Activated T-cell treated with anti-CD3 and anti-CD28 coated beads for 48 hours (primary cell): ENCODE data around the gene LHX8.
"Not testable (repeated sequence)": the region's sequence is repeated elsewhere in the genome, so short reads cannot be mapped to it uniquely, and the experiment has no call there.

Experiments
- DNase-seq: peaks from one replicate; pipeline ENCODE4 v3.0.0-alpha.2; 2020; ENCODE audit warnings: low read depth

The LHX8 gene

DNA sequence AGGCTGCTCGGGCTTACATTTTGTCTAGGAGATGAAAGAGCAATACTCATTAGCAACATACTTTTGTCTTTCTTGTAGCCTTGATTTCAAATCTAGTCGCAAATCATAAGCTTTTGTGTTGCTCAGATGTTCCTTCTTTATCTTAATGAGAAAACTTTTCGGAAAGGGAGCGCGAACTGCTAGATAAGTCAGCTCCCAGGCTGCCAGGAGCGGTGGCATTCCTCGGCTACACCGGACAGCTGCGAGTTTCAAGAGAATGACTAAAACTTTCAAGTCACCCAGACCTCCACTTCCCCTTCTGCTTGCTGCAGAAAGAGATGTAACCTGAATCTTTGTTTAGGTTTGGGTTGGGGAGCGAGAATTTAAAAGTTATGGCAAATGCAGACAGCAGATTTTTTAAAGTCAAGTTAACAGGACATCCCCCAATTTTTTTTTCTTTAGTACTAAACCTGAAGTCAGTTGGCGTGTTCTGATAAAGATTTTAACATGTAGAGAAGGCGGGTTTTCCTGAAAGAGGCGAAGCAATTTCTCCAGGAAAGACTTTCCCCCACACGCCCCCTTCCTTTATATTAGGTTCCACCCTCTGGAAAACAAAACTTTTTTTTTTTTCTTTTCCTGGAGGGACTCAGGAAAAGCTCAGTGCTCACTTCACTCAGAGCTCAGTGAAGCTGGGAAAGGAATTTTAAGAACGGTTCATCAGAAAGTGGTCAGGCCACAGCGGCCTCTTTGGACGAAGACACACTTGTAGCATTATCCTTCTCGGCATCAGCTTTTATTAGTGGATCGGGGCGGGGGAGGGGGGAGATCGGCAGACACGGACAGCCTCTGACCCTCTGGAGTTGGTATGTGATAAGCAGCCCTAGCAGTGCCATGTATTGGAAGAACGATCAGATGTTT lies at the start of gene LHX8:
TSS of gene LHX8 (plus strand) at position 639 of the 897 bp plus-strand sequence. CDS start 2,227 bp downstream, outside the sequence.
- DNase-seq = no peak

DNA sequence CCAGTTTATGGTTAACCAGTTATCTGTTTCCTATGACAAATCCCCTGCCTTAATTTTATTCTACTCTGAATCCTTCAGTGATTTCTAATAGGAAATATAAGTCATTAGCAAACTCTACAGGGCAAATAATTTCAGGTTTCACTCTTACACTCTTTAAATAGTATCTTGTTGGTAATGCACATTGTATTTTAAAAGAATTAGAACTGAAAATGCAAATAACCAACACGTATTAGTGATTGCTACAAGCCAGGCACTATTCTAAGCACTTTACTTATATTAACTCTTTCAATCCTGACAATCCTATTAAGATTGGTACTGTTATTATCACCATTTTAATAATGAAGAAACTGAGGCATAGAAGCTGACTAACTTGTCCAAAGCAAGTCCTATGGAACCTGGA lies 48.3 kb upstream of the LHX8 start:
- DNase-seq = no peak

DNA sequence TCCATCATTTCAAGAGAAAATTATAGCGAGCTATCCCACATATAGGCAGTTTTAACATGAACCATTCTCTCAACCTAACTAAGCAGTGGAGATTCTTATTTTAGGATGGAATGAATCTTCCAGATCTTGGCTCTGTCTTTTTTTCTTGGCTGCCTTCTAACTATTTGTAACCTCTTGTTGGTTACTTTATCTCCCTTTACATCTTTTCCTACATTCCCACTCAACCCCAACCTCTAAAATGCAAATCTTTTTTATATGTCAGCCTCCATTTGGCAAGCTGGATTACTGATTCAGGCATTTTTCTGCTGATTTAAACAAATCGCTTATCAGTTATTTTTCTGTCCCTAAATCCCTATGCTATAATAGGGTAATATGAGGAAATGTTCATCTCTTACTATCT lies 46.9 kb upstream of the LHX8 start:
- DNase-seq = no peak

DNA sequence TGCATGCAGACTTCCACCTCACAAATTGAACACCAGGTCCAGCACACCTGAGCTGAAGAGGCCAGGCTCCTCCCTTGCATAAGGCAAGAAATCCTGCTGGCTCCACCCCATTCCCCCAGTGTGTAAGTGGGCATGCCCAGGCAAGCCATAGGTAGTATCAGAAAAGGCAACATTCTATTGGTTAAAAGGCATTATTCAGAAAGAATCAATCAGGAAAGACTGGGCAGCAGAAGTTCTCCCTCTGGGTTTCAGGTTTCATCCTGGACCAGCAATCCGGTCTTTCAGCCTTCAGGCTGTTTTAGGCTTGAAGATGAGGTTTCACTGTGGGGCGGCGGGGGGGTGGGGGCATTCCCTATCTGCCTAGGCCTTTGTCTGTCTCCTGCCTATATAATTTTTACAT lies 42.0 kb upstream of the LHX8 start:
- no peak for DNase-seq

DNA sequence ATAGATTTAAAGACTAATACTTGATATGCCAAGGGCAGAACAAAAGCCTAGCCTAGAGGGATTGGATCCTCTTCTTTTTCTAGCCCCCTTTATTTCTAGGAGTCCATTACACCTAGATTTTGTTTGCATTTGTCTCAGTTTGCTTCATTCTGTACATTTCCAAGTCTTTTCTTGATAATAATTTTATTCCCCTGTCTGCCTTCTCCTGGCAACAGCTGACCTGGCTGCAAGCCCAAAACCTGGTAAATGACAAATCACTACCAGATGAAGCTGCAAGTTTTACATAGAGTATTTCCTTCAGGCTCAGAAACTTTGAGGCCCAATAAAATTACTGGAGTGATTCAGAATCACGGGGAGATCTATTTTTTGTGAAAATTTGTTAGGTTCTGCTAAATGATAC lies 36.5 kb upstream of the LHX8 start:
- DNase-seq = no peak

DNA sequence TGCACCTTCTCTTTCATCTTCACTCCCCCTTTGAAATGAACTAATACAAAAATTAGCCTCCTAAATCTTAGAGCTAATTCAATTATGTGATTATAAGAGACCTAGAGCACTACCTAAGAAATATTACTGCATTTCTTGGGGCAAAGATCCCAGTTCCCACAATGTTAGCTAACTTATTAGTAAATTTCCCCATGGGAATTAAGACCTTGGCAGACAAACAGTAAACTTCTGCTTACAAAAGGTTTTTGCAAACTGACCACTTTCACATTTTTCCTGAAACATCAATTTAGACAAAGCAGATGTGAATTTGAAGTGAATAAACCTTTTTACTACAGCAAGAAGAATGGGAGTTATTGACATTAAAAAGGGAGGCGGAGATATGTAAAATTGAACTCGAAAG lies 34.6 kb upstream of the LHX8 start:
- no peak for DNase-seq

DNA sequence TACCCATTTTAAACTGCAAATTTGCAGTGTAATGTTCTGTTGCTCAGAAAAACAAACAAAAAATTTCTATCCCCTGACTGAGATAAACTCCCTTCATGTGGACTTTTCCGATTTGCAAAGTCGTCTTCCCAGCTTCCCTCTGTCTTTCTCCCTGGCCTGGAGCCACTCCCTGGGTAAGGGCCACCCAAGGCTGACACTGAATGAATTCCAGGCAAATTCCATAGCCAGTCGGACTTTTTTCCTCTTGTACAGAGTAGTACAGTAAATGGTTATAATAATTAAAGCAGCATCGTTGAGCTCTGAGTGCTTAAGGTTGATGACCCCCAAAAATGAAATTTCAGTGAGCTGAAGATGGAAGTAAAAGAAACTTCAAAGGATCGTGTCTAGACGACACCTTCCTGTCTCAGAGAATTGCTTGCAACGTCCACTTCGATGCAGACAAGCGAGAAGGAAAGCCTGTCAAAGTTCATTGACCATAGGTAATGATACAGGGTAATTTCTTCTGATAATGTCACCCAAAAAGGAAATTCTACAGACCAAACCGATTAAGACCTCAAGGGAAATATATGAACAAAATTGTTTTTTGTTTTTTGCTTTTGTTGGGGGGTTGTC lies 33.6 kb upstream of the LHX8 start:
- DNase-seq = no peak

DNA sequence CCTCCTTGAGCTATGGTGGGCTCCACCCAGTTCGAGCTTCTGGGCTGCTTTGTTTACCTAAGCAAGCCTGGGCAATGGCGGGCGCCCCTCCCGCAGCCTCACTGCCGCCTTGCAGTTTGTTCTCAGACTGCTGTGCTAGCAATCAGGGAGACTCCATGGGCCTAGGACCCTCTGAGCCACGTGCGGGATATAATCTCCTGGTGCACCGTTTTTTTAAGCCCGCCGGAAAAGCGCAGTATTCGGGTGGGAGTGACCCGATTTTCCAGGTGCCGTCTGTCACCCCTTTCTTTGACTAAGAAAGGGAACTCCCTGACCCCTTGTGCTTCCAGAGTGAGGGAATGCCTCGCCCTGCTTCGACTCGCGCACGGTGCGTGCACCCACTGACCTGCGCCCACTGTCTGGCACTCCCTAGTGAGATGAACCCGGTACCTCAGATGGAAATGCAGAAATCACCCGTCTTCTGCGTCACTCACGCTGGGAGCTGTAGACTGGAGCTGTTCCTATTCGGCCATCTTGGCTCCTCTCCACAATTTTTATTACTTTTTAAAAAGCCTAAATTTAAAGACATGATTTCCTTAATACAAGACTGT lies 21.7 kb upstream of the LHX8 start:
- not testable (repeated sequence) for DNase-seq

DNA sequence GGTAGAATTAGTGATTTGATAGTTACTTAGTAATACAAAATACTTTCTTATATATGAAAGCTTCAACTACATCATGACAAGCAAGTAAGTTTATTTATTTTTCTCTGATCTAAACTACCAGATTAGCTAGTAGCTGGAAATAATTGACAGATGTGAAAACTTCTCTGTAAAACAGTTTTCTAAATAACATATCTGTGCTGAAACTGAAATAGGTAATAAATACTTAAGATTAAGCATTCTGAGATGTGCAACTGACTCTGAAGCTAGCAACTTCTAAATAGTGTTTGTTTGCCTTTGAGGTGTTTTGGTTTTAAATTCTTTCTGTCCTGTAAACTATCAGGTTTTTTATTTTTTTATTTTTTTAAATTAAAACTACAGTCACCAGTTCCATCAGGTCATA lies 18.5 kb upstream of the LHX8 start:
- no peak for DNase-seq

DNA sequence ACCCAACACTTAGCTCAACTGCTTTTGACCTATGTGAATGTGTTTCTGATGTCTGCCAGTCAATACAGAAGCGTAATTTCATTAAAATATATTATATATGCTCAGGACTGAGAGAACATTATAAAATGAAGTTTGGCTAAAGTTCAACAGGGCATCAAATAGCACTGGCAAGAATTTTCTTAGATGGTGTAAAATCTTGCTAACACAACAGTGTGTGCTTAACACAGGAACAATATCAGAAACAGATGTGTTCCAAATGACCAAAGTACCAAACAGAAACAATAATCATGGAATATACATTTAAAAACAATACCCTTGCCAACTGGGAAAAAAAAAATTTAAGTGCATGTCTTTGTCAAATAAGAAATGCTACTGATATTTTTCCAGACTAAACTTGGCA lies 10.4 kb upstream of the LHX8 start:
- no peak for DNase-seq

DNA sequence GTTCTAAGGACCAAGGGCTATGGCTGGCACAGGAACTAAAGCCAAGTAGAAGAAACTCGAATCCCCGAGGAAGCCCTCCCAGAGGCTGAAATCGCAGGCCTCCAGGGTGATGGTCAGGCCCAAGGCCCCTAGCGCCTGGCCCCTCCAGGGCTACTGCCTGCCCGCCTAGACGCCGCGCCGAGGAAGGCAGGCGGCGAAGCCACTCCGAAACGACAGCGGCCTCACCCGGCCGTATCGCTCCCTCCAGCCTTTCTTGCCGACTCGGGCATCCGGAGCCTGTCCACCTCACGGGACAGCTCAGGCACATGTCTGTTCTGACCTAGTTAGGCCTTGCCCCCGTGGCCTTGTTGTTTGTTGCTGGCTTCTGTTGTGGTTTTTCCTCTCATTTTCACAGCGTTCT lies 9.7 kb upstream of the LHX8 start:
- no peak for DNase-seq

DNA sequence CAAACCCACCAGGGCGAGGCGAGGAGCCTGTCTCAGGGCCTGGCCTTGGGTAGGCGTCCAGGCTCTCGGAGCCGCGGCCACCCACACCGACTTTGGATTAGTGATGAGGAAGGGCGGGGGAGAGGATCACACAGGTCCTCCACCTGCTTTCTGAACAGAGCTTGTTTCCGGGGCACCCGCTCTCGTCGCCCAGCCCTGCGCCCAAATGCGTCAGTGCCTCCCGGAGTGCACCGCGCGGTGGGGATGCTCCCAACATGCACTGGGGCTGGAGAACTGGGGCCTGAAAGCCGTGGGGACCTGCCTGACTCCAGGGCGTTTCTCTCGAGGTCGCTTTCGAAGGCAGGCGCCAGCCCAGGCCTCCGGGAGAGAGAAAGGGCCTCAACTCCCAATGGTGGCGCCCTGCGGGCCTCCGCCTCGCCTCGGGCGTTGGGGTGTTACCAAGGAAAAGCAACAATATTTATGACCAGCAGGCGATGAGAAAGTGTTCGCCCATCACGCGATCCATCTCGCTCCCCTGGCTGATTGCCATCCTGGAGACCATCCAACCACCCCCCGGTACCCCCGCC lies 8.9 kb upstream of the LHX8 start:
- DNase-seq = no peak

DNA sequence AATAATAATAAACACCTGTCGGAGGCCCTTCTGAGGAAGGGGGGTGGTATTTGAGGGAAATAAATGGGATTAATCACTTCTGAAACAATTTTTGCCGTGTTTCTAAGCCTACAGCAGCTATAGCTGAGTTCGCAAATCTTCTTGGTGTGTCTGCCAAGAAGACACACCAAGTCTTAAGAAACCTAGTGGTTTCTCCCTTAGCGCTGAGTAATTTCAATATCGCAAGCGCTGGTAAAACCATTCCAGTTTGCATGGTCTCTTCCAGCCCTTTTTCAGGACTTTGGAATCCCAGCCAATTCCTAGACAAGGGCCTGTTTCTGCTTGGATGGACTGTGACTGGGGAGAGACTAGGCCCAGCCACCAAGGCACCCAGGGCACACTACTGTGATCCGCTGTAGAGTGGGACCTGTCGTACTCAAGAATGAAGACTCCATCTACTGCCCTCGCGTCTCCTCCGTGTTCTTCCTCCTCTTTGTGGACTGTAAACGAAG lies 7.5 kb upstream of the LHX8 start:
- DNase-seq = no peak

DNA sequence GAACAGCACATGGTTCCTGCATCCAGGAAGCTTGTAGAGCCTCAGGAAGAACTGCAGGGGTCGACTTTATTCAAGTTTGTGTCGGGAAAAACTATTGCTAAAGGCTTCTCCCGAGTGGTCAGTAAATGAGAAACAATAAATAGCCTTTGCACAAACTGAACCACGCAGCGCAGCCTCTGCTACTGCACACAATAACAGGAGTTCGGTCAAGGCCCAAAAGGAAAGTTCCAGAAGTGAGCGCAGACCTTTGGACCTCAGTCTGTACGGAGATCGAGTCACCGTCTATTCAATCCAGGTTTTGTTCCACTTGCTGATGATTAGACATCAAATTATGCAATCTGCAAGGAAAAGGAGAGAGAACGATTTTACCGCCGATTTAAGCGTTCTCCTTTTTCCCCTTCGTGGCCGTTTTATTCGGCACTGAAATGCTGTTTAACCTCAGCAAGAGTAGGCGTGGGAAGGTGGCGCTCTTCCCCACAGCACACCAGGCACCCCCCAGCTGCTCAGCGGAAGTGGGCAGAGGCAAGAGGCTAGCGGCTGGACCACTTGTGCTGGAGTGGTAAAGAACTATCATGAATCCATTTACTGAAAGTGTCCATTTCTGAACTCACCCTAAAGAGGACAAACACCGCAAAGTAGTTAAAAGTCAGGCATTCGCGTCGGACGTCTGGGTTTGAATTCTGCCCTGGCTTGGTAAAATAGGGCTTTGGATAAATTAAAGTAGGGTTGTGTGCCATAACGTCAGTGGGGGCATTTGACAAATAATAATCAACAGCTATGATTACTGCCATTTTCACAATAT lies 6.1 kb upstream of the LHX8 start:
- no peak for DNase-seq

DNA sequence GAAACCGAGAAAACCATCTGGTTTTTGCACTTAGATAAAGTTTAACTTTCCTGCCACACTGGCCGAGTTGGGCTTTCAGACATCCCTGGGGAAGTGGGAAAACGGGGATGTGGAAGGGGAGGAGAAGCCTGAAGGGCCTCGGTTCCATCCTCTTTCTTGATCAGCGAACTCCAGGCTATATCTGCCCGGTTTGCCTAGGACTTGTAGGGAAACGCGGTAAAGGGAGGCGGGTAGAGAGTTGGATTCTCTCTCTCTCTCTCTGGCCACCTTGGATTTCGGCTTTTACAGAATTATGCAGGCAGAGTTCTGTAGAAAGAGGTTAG lies 4.6 kb upstream of the LHX8 start:
- DNase-seq = no peak

DNA sequence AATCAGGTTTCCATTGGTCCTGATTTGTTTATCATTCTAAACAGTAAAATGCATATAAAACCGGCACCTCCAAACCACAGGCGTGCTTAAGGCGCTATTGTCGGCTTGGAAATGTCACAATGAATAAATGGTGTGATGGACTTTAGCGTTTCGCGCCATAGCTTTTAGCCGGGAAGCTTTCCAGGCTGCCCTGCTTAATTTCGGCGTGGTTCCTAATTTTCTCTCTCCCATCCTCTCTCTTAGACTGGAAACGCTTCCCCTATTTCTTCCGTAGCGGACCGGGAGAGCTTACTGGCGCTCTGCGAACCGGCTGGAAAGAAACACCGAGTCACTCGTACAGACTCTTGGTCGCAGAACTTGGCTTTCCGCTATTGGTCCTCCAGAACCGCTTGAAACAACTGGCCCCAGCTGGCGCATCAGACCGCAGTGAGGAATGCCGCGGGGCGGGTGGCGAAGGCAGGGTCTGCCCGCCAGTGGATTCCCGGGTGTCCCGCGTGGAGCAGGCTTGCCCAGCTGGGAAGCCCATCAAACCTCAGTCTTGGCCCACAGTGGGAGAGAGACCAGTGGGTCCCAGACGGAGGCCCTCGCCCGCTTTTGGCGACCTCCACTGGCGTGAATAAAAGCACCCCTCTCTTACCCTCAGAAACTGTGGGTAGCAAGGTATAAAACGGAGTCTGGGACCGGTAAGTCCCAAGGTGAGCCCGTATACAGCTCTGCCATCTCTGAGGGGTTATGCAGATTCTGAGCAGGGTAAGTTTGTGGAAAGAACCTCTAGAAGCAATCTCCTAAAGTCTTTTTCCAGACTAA lies 4.0 kb upstream of the LHX8 start:
- no peak for DNase-seq

DNA sequence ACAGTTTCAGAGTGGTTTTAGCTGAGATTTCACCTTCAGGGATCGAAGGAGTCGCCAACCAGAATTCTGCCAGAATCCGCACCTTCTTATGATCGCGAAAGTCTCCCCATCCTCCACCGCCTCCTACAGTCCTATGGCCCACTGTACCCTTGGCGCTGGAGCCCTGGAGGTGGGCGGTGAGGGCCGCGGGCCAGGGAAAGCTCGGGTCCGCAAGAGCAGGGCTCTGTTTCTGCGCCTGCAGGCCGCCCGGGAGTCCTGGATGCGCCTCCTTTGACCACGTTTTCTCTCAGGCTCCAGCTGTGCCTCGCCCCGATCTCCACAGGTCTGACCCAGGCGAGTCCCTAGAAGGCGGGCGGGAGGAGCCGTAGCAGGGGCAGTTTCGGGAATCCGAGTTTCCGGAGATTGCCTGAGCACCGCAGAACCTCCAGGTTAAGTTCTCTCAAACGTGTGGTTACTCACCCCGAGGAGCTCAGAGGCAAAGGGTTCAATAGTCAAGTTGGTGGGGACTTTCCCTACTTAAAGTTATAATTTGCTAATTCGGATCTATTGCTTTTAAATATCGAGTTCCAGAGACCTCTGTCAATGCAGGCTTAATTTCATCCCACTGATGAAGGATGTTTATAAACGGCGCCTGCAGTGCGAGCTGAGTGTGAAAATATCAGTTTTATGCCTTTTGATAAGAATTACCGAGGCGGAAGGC lies 3.2 kb upstream of the LHX8 start:
- no peak for DNase-seq

DNA sequence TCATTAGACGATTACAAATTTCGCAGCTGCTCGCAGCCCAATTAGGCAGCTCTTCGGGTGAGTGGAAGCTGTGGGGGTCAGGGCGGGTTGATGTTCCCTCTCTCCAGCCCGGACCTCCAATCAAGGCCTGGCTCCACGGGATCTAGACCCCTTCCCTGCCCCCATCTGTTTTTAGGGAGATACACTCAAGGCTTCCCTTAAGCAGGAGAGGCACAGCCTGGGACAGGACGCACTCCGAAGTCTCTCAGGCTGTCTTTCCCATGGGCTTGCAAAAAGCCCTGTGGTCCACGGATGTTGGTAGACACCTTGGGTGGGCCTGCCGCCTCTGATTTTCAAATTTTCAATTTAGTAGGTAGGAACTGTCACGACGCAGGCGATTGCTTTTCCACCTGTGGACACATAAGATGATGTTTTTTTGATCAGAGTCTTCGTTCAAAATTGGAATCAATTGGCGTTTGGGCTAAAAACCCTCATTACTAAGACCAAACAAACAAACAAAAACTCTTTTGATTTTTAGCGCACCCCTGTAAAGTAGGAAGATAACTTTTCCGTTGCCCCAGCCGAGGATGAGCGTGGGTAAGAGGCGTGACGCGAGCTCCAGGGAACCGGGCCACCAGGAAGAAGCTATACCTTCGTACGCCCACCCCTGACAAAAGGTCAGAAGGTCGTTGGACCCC lies 2.5 kb upstream of the LHX8 start:
- DNase-seq = no peak

DNA sequence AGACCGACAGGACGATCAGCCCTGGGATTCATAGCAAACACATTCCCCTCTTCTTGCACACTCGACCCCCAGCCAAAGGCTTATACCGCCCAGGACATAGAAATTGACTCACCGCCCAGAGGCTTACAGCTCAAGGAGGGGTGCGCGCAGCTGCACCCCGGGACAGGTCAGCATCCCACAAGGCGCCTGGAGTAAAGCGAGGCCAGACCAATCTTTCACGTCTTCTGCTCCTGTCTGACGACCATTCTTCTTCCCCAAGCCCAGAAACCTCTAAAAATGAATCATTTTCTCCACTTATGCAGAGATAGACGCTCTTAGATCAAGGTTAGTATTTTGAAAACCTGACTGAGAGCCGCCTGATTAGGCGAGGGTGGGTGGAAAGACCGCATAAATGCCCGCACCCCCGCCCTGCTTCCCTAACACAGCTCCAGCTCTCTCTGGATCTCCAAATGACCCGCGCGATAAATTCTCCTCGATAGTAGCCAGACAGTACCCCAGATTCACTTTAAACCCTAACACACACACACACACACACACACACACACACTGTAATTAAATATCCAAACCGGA lies 1.9 kb upstream of the LHX8 start:
- DNase-seq = no peak
